RWPE1 (cell line): ENCODE data around the gene HOXA3.
A peak's percentile ranks its signal among the peaks of the same experiment; 100 is the strongest.

Experiments used
- CTCF ChIA-PET: fragments of 350-600 bp; sonication (Branson Sonifier 250); formaldehyde crosslinking; extraction: SDS; loops from one replicate; lab custom pipeline; 2021; lab: Yijun Ruan, JAX
- POLR2A ChIA-PET: fragments of 400-600 bp; formaldehyde crosslinking; extraction: SDS; loops from one replicate; lab custom pipeline; 2020; ENCODE audit warnings: antibody characterized with exemption; ENCODE audit not compliant: low non-redundant PET; lab: Yijun Ruan, JAX
- DNase-seq: peaks from one replicate; pipeline ENCODE4 v3.0.0; 2012; ENCODE audit warnings: low spot score
- H3K27ac ChIP-seq: fragments of 450-650 bp; 2 replicates; pipeline ENCODE4 v1.5.1; 2017
- CTCF ChIP-seq: fragments of 450-650 bp; conservative IDR thresholded peaks from 2 replicates; pipeline ENCODE4 v1.5.1; 2017; ENCODE audit warnings: low read depth, mild to moderate bottlenecking

Gene HOXA3

GRCh38 chr7:27181795-27182275 is 29.5 kb upstream of the HOXA3 start:
- POLR2A ChIA-PET = no interaction called here
- DNase-seq = no peak
- CTCF ChIA-PET = interaction anchor here (0.9 kb wide), 1 partner anchor 10 kb away, joined by 5 read pairs; no protein-coding TSS in a partner anchor
- peak overlapping the region; percentile 98 for H3K27ac ChIP-seq
- TF ChIP-seq CTCF = no peak

DNA sequence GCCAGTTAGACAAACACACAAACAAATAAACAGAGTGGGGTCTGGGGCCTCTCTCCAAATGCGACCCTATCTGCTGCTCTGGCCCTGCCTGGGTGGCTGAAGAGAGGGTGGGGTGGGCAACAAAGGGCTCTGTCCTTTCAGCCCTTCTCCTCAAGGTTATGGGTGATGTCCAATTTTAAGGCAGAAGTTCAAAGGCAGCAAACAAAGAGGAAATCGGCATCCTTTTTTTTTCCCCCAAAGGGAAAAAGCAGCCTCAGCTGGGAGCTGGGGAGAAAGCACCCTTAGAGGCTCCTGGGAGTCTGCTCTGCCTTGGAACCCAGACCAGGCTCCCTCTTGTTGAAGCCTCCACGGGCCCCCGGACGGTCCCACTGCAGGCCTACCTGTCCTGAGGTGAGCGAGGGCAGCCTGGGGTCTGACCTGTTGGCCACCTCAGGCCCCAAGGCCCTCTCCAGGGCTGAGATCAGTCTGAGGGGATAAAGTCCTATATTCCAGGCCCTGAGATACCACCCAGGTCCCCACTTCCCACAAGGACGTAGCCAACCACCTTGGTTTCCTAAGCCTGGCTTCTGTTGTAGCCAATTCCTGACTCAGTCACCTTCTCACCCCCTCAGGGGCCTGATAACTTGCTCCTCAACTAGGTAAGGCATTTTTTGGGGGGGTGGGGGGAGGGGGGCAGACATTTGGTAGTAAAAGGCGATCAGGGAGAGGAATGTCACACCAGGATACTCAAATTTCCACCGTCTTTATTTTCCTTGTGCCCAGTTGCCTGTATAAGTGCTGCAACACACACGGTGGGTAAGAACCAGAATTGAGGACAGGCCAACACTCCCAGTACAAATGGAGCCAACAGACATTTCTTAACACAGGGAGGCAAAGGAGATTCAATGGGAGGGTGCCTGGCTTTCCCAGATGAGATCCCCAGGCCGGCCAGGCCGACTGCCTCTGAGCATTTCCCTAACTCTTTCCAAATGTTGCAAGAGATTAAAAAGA is 28.3 kb upstream of the HOXA3 start:
- POLR2A ChIA-PET = interaction anchor here (1.0 kb wide), 1 partner anchor 33 kb away, joined by 3 read pairs; the partner anchor contains the start of gene HOXA6
- H3K27ac ChIP-seq = peak overlapping the region; percentile 89
- CTCF ChIA-PET = interaction anchor here (0.6 to 2.5 kb wide), 14 partner anchors 9 to 840 kb away, joined by 3 to 30 read pairs (median 4); no protein-coding TSS in a partner anchor
- no peak for TF ChIP-seq CTCF
- no peak for DNase-seq

DNA sequence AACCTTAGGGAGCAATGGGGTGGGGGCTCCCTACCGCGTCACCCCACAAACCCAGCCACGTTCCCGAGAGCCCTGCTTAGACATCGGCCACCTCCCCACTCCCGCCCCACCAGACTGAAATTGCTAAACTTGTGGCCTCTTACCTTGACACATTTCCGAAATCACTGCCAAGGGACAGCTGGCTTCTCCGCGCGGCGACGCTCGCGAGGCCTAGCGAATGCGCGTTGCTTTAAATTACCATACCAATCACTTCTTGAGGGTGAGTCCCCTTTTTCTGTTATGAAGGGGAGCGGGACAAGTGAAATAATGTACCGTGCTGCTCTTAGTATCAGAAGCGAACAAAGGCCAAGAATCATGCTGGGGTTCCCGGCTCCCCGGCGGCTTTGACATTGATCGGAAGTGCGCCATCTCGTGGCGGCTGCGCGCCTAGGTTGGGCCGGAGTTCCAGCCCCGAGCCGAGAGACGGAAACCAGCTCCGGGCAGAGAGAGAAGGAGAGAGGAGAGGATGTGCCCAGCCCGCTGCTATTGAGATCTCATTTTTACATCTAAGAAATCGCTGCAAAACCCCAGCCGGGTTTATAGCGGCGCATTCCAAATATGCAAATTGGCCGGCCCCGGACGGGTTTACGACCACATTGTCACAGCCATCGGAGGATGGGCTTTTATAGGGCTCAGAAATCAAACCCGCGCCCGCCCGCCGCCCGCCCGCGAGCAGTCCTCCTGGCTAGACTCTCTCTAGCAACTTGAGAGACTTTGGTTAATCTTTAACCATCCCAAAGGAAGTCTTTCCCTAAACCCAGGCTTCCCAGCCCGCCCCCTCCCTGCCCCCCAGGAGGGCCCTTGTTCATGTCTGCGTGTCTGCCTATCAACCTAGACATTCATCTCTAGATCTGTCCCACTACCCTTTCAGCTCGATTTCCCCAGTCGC is 27.4 kb upstream of the HOXA3 start:
- ChIA-PET POLR2A (interaction anchor here (0.6 to 1.0 kb wide), 2 partner anchors 14 to 32 kb away, joined by 3 read pairs; partner anchors contain the start of genes HOXA6 and HOXA9), CTCF (interaction anchor here (0.6 to 2.5 kb wide), 20 partner anchors 10 to 1013 kb away, joined by 3 to 30 read pairs (median 4); no protein-coding TSS in a partner anchor)
- peak; percentile 84 for DNase-seq
- H3K27ac ChIP-seq = peak overlapping the region; percentile 89
- TF ChIP-seq CTCF = peak; percentile 98

DNA sequence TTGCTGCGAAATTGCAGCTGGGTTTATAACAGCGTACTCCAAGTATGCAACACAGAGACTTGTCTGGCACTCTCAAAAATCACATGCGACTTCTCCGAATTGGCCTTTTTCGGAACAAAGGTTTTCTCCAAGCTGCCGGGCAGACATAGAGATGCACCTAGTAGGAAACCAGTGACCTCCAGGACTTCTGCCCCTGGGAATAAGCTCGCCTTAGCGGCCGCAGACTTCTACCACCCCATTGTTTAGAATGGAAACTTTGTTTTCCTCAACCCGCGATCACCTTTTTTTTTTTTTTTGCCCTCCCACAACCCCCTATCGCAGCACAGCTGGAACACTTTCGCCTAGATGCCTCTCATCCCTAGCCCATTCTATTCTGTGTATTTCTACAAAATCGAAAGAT is 26.6 kb upstream of the HOXA3 start:
- ChIA-PET CTCF (interaction anchor here (0.6 to 2.5 kb wide), 12 partner anchors 9 to 745 kb away, joined by 3 to 30 read pairs (median 5); no protein-coding TSS in a partner anchor), POLR2A (interaction anchor here (0.6 kb wide), 1 partner anchor 77 kb away, joined by 3 read pairs; no protein-coding TSS in a partner anchor)
- no peak for DNase-seq
- no peak for TF ChIP-seq CTCF
- H3K27ac ChIP-seq = peak overlapping the region; percentile 89

- peak overlapping the region; percentile 89 for H3K27ac ChIP-seq
- TF ChIP-seq CTCF = no peak
- DNase-seq = no peak
- POLR2A ChIA-PET = interaction anchor here (0.6 kb wide), 1 partner anchor 78 kb away, joined by 3 read pairs; no protein-coding TSS in a partner anchor
- CTCF ChIA-PET = interaction anchor here (0.7 to 2.5 kb wide), 4 partner anchors 9 to 462 kb away, joined by 5 to 30 read pairs (median 6); no protein-coding TSS in a partner anchor
These were observed 26.0 kb upstream of the HOXA3 start for GRCh38 chr7:27178366-27178765.
